Measurements from ENCODE around the gene SCRN1. TPM values are rescaled to one million over a fixed set of nuclear protein-coding genes. Genes with fewer than 3 reads are reported as not detected.

Gene SCRN1
- total RNA-seq, 2 donors from 2014 or later = 33.8 to 99.8 TPM

DNA sequence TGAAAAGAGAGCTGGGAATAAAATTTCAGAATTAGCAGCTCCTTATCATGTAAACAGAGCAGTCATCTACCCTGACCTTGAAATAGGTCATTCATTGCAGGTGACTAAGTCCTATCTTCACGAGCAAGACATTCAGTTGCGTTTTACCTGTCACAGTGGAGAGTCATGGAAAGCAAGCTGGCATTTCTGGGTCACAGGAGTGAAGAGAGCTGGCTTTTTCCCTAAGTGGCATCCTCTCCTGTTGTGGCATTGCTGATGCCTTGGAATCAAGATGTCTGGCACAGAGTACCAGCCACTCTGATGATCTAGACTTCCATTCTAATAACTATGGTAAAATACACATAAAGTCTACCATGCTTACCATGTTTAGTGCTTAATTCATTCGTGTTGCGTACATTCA, 70.8 kb downstream of the SCRN1 start:
- Histone ChIP-seq H3K27ac (no peak overlapping the region), H3K9me3 (no peaks in the 10 kb centered on the region), H3K36me3 (no peaks in the 10 kb centered on the region), H3K4me1 (replicated peaks) (no peaks in the 10 kb centered on the region), H3K4me3 (no peak overlapping the region), H3K27me3 (replicated peaks; ENCODE audit: insufficient read depth) (no peaks in the 10 kb centered on the region)
- DNase-seq (ENCODE audit: low spot score) = no peak
- intact Hi-C loops (cut with DNase I) = no loop called here
- WGBS = 86% methylated on average over 4 of the region's 4 CpGs
- TF ChIP-seq POLR2AphosphoS5 (IDR thresholded peaks at IDR 0.05) (no peak), POLR2A (IDR thresholded peaks at IDR 0.05) (no peak)
- TF ChIP-seq, protein P1, sequence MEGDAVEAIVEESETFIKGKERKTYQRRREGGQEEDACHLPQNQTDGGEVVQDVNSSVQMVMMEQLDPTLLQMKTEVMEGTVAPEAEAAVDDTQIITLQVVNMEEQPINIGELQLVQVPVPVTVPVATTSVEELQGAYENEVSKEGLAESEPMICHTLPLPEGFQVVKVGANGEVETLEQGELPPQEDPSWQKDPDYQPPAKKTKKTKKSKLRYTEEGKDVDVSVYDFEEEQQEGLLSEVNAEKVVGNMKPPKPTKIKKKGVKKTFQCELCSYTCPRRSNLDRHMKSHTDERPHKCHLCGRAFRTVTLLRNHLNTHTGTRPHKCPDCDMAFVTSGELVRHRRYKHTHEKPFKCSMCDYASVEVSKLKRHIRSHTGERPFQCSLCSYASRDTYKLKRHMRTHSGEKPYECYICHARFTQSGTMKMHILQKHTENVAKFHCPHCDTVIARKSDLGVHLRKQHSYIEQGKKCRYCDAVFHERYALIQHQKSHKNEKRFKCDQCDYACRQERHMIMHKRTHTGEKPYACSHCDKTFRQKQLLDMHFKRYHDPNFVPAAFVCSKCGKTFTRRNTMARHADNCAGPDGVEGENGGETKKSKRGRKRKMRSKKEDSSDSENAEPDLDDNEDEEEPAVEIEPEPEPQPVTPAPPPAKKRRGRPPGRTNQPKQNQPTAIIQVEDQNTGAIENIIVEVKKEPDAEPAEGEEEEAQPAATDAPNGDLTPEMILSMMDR (IDR thresholded peaks at IDR 0.05) = no peak

DNA sequence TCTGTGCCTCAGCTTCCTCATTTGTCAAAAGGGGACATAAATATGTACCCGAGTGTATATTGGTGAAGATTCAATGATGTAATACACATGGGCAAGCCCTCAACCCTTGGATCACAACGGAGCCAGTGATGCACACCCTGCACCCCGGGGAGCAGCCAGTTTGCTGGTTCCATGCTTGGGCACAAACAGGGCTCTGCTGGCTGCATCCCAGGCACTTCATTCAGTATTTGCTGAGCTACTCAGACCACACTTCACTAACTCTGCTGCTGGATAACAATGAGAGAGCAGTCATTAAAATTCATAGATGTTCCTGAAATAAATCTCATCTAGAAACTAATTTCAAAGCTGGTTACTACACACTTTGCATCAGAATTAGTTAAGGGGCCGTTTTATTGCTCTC, 72.0 kb downstream of the SCRN1 start:
- DNase-seq (ENCODE audit: low spot score) = no peak
- intact Hi-C loops (cut with DNase I) = no loop called here

DNA sequence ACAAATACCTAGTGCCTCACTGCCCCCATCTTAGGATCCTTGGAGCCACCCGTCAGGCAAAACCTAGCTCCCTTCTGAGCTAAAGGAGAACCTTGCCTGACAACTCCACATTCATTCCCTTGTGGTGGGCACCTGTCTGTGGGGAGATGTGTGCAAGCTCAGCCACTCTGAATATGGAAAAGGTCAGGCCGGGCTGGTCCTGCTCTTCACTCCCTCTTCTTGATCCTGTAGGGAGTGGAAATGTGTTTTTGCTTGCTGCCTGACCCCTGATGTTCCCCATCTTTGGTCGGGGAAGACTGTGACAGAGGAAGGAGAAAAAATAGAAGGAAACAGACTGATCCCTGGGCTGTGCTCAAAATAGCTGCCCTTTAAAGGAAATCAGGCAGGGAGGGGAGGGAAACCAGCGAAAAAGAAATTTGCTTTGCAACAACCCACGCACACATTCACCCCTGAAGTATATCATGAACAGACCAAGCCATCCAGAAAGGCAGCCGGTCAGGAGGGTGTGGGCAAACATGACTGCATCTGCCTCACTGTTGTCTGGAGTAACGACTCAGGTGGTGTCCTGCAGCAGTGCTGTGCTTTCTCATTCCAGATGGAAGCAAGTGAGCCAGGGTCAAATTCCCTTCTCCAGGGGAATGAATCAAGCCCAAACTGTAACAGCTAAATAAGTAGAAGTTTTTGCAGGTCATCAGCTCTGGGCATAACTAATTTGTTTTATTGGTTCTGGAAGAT, 74.0 kb downstream of the SCRN1 start:
- TF ChIP-seq, protein P1 (IDR thresholded peaks at IDR 0.05) = no peak
- no peak for TF ChIP-seq POLR2AphosphoS5 (IDR thresholded peaks at IDR 0.05)
- no peak for TF ChIP-seq POLR2A (IDR thresholded peaks at IDR 0.05)
- WGBS = 48% methylated on average over 7 of the region's 7 CpGs
- DNase-seq (ENCODE audit: low spot score) = no peak
- Histone ChIP-seq H3K36me3 (no peaks in the 10 kb centered on the region), H3K27me3 (replicated peaks; ENCODE audit: insufficient read depth) (no peaks in the 10 kb centered on the region), H3K4me1 (replicated peaks) (no peaks in the 10 kb centered on the region), H3K27ac (peak overlapping the region; percentile 20 to 21), H3K4me3 (no peak overlapping the region), H3K9me3 (no peaks in the 10 kb centered on the region)
- intact Hi-C loops (cut with DNase I) = no loop called here

More for the DNA sequence above, 72.0 kb downstream of the SCRN1 start:
- no peak for TF ChIP-seq POLR2A (IDR thresholded peaks at IDR 0.05)
- TF ChIP-seq, protein P1 (IDR thresholded peaks at IDR 0.05) = no peak
- TF ChIP-seq POLR2AphosphoS5 (IDR thresholded peaks at IDR 0.05) = no peak
- H3K36me3 ChIP-seq = no peaks in the 10 kb centered on the region
- WGBS = 66% methylated on average over 4 of the region's 4 CpGs
- H3K9me3 ChIP-seq = no peaks in the 10 kb centered on the region
- H3K27me3 ChIP-seq (replicated peaks; ENCODE audit: insufficient read depth) = no peaks in the 10 kb centered on the region
- no peaks in the 10 kb centered on the region for H3K4me1 ChIP-seq (replicated peaks)
- H3K4me3 ChIP-seq = no peak overlapping the region
- no peak overlapping the region for H3K27ac ChIP-seq

DNA sequence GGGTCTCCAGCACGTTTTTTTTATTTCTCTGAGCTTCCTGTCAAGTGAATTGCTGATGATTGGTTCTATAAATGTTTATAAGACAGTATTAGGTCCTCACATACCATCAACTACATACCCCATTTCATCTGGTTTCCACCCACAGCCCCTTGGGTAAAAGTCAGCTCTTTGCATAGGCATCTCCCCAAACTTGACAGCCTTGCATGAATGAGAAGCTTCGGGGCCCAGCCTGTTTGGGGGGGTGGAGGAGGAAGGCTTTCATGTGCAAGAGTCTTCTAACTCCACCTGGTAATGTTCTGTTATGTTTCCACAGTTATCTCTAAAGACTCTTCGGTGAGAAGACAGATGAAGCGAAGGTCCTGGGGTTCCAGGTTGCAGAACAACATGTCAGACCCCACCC, 75.4 kb downstream of the SCRN1 start:
- 91% methylated on average over 4 of the region's 4 CpGs for WGBS
- Histone ChIP-seq H3K27me3 (replicated peaks; ENCODE audit: insufficient read depth) (no peaks in the 10 kb centered on the region), H3K9me3 (no peaks in the 10 kb centered on the region), H3K27ac (no peak overlapping the region), H3K4me3 (no peak overlapping the region), H3K36me3 (no peaks in the 10 kb centered on the region), H3K4me1 (replicated peaks) (no peaks in the 10 kb centered on the region)
- intact Hi-C loops (cut with DNase I) = no loop called here
- TF ChIP-seq, protein P1 (IDR thresholded peaks at IDR 0.05) = no peak
- TF ChIP-seq POLR2AphosphoS5 (IDR thresholded peaks at IDR 0.05) (no peak), POLR2A (IDR thresholded peaks at IDR 0.05) (no peak)
- no peak for DNase-seq (ENCODE audit: low spot score)

Measured in prostate gland (tissue), 2 donors.